Inferior parietal cortex (tissue), 1 donor: Measurements from ENCODE around the gene TEX14.
A peak's percentile ranks its signal among the peaks of the same experiment; 100 is the strongest.

Experiments
- DNase-seq: peaks from one replicate; pipeline ENCODE4 v3.0.0-alpha.2; 2016; ENCODE audit errors: extremely low spot score

TEX14 gene

DNA sequence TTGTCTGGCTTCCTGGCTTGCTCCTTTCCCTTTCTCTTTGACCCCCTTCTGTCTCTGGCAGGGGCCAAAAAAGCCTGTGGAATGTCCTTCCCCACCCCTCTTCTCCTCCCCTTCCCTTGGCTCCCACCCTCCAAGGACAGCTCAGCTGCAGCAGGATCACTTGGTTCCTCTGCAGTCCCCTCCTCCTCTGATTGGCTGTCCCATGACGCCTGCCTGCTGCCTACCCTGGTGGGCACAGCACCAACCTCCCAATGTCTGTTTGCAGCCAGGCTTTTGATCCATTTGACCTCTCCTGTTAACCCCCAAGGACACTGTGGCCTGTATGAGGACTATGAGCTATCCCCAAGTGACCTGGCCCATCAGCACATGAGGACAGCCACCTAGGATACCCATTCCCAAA is 162.6 kb downstream of the TEX14 start:
- peak; percentile 63 for DNase-seq

DNA sequence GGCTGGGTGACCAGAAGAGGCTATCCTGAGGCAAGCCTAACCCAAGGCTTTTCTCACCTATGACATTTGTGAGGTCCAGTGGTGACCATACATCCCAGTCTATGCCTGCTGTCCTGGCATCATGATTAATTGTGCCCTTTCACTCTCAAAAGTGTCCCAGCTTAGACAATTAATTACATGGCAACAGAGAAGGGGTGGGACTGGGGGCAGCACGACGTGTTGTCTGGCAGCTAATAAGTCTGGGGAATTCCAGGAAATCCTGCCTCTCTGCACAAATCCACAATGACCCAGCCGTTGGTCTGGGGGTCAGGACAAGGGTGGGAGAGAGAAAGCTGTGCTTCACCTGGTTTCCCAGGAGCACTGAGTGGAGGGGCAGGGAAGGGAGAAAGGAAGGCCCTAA is 163.4 kb downstream of the TEX14 start:
- no peak for DNase-seq

DNA sequence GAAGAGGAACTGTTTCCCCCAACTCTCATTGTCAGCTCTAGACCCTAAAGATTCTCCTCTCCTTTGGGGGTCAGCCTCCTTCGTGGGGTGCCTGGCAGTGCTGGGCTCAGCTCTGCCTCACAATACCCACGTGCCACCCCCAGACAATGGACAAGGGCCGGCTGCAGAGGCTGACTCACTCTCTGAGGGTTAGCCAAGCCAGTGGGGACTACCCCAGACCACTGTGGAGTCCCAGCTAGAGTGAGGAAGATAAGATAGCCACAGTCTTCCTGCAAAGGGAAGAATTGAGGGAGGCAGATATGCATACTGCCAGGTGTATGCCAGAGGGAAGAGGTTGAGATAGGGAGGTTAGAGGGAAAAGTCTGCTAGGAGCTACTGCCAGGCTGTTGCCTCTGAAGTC is 163.9 kb downstream of the TEX14 start:
- DNase-seq = peak; percentile 86

DNA sequence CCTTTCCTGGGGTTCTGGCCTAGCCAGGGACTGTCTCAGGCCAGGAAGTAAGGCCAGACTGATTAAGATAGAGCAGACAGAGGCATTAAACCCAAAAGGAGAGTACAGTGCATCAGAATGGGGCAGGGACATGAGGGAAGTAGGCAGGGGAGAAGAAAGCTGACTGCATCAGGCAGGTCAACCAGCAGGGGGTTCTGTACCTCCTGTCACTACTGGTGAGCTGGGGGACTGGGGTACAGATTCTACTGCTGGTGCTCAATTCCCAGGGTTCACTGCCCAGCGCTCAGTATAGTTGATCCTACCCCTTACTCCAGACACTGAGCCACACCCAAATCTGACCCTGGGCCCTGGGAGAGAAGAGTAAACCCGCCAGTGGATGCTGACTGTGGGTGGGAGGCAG is 164.5 kb downstream of the TEX14 start:
- DNase-seq = peak; percentile 20

DNA sequence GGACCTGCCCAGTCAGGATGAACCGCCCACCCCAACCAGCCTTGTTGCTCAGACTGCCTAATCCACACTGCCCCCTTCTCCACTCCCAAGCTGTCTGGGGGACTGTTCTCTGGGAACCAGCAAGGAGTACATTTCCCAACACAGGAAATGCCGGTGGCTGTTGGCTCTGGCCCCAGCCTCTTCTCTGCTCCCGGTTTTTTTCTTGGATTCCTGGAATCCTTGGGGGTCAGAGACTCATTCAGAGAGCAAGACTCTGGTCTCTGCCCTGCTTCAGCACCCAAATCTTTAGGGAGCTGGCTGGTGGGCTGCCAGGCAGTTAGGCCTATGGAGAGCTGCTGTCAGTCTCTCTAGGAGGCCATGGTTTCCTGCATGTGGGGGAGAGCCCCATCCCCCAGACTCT is 166.6 kb downstream of the TEX14 start:
- no peak for DNase-seq

DNA sequence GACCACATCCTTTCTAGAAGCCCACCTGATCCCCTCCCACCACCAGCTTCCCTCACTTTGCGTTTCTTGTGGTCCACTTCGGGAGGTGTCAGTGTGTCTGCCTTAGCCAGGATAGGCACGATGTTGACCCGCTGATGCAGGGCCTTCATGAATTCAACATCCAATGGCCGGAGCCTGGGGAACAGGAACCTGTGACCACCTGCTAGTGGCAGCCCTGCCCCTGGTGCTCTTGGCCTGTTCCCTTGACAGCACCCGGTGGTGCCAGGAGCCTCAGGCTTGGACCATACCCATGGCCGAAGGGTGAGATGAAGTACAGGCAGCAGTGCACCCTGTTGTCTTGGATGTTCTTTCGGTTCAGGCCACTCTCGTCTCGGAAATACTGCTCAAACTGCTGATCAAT is 170.2 kb downstream of the TEX14 start:
- DNase-seq = no peak

DNA sequence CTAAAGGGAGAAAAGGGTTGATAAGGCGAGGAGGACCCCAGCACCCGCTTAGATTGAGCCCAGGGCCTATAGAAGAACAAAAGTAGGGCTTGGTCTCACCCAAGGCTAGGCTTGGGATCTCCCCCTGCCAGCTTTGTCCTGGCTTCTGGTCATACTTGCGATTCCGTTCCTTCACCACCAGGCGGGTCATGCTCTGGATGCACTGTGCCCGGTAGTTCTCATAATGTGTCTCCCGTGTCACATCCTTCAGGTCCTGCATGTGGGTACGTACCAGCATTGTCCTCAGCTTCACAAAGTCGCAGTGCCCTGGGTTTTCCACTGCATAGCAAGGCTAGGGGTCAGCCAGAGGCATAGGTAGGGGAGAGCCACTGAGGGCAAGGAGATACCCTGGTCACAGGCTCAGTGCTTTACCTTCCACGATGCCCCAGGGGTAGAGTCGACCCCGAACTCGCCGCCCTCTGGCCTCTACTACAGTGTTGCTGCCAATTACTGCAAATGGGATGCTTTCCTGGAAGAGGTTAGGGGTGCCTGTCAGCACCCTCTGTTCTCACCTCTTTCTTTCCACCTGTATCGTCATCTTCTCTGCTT is 170.9 kb downstream of the TEX14 start:
- DNase-seq = no peak

DNA sequence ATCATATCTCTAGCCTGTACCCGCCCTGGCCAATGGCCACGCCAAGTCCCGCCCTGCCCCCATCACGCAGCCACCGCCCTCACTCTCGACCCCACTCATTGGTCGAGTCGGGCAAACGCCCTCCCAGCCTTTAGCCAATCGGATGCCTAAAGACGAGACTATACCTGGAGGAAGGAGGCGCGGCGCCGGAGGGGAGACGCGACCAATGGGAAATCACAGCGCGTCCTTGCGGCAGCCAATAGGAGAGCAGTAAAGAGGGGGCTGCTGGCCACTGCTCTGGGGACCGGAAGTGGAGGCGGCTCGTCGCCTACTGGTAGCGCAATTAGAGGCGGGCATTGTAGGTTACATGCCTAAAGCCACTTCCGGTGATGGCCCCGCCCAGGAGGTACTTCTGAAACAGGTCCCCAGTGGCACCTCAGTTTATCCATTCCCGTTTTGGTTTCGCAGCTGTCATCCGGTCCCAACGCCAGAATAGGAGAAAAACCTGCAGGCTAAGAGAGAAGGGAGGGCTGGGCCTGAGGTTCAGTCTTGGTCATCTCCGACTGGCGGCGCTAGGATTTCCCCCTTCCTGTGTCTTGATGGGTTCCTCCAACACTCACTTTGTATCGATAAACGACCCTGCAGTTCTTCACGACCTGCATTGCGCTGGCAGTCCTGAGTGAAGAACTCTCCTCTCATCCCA is 173.8 kb downstream of the TEX14 start:
- DNase-seq = peak; percentile 100

DNA sequence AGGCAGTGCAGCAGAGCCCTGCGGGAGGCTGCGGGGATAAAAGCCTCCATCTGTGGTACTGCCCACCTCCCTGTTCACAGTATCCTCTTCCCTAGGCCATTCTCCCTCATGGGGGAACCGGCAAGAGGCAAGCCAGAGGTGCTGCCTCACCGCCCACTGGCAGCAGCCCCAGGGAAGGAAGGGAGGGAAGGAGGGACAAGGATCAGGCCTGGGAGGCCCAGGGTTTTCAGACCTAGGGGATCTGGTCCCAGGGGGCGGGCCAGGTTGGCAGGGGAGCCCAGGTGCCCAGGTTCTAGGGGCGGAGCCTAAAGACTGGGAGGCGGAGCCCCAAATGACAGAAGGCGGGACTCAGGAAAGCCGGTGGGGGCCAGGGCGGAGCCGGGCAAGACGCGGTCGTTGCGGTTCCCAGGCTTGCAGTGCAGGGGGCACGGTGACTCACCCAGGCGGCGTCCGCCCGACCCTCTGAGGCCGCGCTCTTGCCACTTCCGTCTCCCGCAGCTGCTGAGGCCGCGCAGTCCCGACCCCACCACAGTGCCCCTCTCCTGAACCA is 174.4 kb downstream of the TEX14 start:
- no peak for DNase-seq

DNA sequence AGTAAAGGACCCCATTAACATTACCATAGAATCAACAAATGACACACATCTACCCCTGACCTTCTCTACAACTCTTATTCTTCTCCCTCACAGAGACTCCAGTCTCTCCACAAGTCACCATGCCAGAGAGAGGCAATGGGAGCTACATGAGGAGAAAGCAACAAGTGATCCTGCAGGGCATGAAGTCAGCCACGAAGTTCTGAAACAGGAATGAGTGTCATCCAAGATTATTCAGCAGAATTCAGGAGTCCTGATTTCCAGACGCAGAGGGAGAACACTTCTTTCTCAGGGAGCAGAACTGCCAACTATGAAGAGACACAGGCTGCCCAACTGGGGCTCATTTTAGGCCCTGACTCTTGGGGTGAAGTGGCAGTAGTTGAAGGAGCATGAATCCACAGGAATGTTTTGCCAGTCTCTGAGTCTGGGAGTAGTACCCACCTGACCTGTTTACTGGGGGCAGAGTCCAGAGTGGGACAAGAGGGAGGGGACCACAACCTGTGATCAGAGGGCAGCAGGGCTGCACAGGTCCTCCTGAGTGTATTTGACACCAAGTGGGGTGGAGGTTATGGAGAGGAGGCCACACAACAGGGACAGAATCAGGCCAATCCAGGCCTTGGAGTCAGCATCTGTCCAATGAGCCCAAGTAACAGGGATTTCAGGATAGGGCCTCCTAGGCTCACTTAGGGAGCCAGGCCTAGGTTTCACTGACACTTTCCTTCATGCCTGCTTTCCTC is 175.0 kb downstream of the TEX14 start:
- no peak for DNase-seq

DNA sequence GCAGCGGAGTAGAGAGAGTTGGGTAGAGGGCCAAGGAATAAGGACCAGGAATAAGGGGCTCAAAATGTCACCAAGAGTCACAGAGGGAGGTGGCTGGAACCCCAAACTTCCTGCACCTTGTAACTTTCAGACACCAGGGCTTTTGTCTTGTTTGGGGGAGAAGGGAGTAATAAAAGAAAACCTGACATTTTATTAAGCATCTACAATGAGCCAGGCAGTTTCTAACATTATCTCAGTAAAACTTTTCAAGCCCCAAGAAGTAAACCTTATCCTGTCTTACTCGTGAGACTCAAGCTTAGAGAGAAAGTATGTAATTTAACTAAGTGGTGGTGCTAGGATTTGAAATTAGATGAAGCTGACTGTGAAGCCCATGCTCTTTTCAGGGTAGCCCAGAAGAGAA is 176.6 kb downstream of the TEX14 start:
- no peak for DNase-seq

DNA sequence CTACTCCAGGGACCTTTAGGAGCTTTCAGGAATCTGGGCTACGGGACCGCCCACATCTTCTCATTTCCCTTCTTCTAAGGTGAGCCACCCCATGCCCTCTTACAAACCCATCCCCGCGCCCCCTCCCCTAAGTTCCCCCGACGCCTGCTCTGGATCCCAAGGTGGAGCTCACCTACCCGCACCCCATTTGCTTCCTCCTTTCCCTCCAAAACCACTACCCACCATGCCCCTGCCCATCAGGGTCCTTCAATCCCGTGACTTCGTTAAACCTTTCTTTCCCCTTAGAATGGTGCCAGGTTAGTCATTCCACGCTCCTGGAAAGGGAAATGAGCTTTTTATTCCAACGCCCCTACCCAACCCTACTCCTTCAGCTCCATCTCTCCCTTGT is 177.1 kb downstream of the TEX14 start:
- no peak for DNase-seq

DNA sequence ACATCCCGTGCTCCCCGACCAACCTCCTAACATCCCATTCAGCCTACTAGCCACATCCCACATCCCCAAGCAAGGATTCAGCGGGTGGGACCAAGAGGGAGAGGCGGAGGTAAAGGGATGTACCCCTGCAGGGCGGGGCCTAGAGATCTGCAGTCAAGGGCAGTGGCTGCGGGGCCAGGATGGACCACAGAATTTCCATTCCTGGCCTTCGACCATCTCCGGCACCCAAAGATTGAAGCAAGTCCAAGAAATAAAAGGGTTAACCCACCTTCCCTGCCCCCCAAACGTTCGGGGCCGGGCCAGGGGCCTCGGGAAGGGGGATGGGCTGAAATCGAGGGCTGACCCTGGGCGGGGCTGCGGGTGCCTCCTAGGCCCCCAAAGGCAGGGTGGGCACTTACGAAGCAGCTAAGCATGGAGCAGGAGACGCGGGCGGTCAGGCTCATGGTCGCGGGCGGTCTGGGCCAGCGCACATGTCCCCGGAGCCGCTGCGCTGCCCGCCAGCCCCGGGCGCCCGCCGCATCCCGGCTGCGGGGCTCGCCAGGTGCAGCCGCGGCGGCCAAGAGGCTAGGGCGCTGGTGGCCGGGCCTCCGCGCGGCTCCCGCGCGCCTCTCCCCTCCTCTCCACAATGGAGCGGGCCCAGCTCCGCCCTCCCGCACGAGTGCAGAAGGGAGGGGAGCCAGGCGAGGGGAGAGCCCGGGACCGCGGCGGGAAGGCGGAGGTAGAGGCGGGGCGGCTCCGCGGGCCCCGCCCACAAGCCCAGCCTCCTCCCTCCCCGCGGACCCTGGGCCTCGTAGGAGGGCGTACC is 177.7 kb downstream of the TEX14 start, which contains the start of gene MTMR4:
Gene MTMR4 (minus strand): TSS at position 674 of the 805 bp plus-strand sequence. CDS start 231 bp downstream, at position 443.
- DNase-seq = peak; percentile 72

DNA sequence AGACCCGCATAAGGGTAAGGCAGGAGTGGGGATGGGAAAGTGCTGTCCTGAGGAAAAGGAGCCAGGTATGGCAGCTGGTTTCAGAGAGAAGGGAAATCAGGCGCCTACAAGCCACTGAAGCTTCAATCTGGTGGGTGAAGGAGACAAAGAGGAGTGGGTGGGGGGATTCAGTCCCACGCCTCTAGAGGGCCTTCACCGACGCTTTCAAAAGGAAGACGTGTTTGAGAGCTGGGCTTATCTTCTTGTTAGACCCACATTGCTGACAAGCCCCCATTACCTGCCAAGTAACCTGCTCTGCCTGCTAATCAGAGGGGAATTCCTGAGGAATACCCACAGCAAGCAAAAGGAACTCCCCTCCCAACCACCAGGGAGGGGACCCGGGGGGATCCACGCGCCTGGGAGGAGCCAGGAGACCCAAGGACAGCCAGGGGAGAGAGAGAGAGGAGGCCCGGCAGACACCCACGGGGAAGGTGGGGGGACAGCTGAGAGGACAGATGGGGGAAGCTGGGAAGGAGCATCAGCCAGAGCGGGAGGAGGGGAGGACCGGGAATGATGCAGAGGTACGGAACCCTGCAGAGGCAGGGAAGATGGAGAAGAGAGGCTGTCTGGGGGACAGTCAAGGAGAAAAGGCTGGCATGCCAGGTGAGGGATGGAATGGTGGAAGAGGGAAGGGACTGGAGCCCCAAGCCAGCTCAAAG is 178.4 kb downstream of the TEX14 start:
- no peak for DNase-seq

DNA sequence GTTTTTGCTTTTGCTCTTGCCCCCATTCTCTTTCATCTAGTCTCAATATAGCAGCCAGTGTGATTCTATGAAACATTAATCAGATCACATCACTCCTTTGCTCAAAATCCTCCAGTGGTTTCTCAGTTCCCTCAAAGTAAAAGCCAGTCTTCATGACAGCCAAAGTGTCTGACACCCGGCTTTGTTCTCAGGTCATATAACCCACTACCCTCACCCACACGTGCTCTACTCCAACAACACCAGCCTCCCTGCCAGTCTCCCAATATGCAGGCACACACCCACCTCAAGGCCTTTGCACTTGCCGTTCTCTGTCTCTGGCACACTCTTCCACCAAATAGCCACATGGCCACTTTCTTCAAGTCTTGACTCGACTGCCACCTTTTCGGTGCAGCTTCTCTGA is 181.8 kb downstream of the TEX14 start:
- no peak for DNase-seq

DNA sequence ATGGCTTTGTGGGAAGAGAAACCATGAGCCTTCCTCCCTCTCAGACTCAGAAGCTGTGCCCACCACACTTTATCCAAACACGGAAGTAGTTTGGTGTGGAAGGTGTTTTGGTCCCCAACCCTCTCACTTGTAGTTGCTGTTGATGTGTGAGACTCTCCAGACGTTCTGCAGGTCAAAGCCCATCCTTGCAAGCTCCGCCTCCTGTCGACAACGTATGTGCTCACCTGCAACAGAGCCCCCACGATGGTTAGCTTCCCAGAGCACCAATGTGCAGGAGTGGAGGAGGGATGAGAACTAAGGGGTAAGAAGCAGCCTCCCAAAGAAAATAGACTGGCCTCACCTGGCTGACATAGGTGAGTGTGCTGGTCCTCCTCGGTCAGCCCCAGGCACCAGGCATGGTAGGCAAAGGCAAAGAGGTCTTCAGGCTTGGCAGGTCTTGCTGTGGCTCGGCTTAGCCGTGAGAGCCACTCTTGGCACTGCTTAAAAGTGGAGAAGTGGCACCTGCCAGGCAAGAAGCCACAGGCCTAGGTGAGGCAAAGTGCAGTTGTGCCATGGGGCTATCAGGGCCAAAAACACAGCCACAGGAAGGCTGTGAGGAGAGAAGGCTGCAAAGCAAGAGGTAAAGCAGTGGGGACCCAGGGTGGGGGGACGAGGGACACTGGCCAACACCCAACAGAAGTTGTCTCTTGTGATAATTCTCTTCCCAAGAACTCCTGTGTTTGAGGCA is 183.3 kb downstream of the TEX14 start:
- no peak for DNase-seq

DNA sequence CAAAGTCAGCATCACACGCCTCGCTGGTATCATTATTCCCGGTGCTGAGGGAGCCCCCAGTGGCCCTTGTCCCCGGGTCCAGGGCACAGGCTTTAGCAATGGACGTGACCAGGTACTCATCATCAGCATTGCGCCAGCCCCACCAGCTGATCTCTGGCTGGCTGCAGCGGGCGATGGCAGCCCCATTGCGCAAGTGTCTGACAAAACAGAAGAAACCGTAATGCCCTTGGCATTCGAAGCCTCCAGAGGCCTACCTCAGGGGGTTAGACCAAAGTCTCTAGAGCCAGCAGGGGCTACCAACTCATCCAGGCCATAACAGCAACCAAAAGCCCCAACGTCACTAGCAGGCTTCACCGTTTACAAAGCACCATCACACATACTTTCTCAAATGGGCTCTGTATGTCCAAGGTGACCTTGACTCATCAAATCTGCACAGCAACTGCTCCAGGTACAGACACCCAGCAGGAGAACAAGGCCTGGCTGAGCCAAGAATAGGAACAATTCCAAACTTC is 184.7 kb downstream of the TEX14 start:
- no peak for DNase-seq
